ENCODE data around the gene CCDC13.
"Not testable (repeated sequence)": the region's sequence is repeated elsewhere in the genome, so short reads cannot be mapped to it uniquely, and the experiment has no call there.

DNA sequence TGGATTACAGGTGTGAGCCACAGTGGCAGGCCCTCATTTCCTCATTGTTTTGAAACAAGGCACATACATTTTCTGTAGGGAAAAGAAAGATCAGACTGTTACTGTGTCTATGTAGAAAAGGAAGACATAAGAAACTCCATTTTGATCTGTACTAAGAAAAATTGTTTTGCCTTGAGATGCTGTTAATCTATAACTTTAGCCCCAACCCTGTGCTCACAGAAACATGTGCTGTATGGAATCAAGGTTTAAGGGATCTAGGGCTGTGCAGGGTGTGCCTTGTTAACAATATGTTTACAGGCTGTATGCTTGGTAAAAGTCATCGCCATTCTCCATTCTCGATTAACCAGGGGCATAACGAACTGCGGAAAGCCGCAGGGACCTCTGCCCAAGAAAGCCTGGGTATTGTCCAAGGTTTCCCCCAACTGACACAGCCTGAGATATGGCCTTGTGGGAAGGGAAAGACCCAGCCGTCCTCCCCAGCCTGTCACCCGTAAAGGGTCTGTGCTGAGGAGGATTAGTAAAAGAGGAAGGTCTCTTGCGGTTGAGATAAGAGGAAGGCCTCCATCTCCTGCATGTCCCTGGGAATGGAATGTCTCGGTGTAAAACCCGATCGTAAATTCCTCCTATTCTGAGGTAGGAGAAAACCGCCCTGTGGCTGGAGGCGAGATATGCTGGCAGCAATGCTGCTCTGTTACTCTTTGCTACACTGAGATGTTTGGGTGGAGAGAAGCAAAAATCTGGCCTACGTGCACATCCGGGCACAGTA, 38.2 kb upstream of the CCDC13 start:
- TF ChIP-seq SIN3A (IDR thresholded peaks at IDR 0.05; ENCODE audit: borderline replicate concordance, insufficient read depth, low read depth, low read length); POLR2AphosphoS5 (IDR thresholded peaks at IDR 0.05; ENCODE audit: low read depth, low read length): not testable (repeated sequence)
- TF ChIP-seq, protein P1, sequence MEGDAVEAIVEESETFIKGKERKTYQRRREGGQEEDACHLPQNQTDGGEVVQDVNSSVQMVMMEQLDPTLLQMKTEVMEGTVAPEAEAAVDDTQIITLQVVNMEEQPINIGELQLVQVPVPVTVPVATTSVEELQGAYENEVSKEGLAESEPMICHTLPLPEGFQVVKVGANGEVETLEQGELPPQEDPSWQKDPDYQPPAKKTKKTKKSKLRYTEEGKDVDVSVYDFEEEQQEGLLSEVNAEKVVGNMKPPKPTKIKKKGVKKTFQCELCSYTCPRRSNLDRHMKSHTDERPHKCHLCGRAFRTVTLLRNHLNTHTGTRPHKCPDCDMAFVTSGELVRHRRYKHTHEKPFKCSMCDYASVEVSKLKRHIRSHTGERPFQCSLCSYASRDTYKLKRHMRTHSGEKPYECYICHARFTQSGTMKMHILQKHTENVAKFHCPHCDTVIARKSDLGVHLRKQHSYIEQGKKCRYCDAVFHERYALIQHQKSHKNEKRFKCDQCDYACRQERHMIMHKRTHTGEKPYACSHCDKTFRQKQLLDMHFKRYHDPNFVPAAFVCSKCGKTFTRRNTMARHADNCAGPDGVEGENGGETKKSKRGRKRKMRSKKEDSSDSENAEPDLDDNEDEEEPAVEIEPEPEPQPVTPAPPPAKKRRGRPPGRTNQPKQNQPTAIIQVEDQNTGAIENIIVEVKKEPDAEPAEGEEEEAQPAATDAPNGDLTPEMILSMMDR (IDR thresholded peaks at IDR 0.05): not testable (repeated sequence)
